GM23338 (cell line): ENCODE measurements around the gene SHISA9. TPM values are rescaled to one million over a fixed set of nuclear protein-coding genes. Genes with fewer than 3 reads are reported as not detected.

Experiments
- ATAC-seq: fragments of 200-7000 bp; cut with Tn5 transposase; 3 replicates; pipeline ENCODE4 v1.9.1; 2020
- DNase-seq: peaks from one replicate; pipeline ENCODE4 v3.0.0-alpha.2; 2015; ENCODE audit warnings: low spot score
- H2AFZ ChIP-seq: fragments of 200-600 bp; sonication (generic); 2 replicates; pipeline ENCODE4 v1.8.0; 2016; ENCODE audit warnings: antibody characterized with exemption, mild to moderate bottlenecking, moderate library complexity
- H3F3A ChIP-seq: fragments of 200-600 bp; sonication (generic); replicated peaks from 2 replicates; pipeline ENCODE4 v1.8.0; 2017; ENCODE audit warnings: antibody characterized with exemption, mixed run types, low read depth
- H3K27ac ChIP-seq: fragments of 200-600 bp; sonication (generic); 2 replicates; pipeline ENCODE4 v1.6.1; 2016; ENCODE audit warnings: low read depth
- H3K27me3 ChIP-seq: fragments of 200-600 bp; sonication (generic); 2 replicates; pipeline ENCODE4 v1.8.0; 2016; ENCODE audit warnings: mild to moderate bottlenecking, mixed run types, moderate library complexity; ENCODE audit not compliant: insufficient read depth
- H3K36me3 ChIP-seq: fragments of 200-600 bp; sonication (generic); 2 replicates; pipeline ENCODE4 v1.8.0; 2016; ENCODE audit warnings: mild to moderate bottlenecking; ENCODE audit not compliant: insufficient read depth
- H3K4me1 ChIP-seq: fragments of 200-600 bp; sonication (generic); 2 replicates; pipeline ENCODE4 v1.8.0; 2016; ENCODE audit warnings: mild to moderate bottlenecking, moderate library complexity; ENCODE audit not compliant: insufficient read depth
- H3K4me2 ChIP-seq: fragments of 200-600 bp; sonication (generic); 2 replicates; pipeline ENCODE4 v1.7.1; 2017; ENCODE audit warnings: mixed run types
- H3K4me3 ChIP-seq: fragments of 200-600 bp; sonication (generic); 2 replicates; pipeline ENCODE4 v1.6.1; 2016; ENCODE audit warnings: mixed run types
- H3K79me2 ChIP-seq: fragments of 200-600 bp; sonication (generic); replicated peaks from 2 replicates; pipeline ENCODE4 v1.8.0; 2017; ENCODE audit warnings: mild to moderate bottlenecking; ENCODE audit not compliant: insufficient read depth
- H3K9me2 ChIP-seq: fragments of 200-600 bp; sonication (generic); 2 replicates; pipeline ENCODE4 v1.8.0; 2017; ENCODE audit not compliant: insufficient read depth
- H4K20me1 ChIP-seq: fragments of 200-600 bp; sonication (generic); replicated peaks from 2 replicates; pipeline ENCODE4 v1.8.0; 2017; ENCODE audit warnings: mild to moderate bottlenecking; ENCODE audit not compliant: insufficient read depth
- H3K27ac Mint-ChIP-seq: 2 replicates; pipeline ENCODE4 v1.8.0; 2020; ENCODE audit warnings: inconsistent platforms, mild to moderate bottlenecking, moderate library complexity, mixed read lengths
- H3K27me3 Mint-ChIP-seq: 3 replicates; pipeline ENCODE4 v1.8.0; 2022; ENCODE audit warnings: low read depth, mild to moderate bottlenecking, moderate library complexity, mixed read lengths, inconsistent platforms; ENCODE audit not compliant: insufficient read depth, poor library complexity
- H3K36me3 Mint-ChIP-seq: 3 replicates; pipeline ENCODE4 v1.8.0; 2021; ENCODE audit warnings: low read depth, mild to moderate bottlenecking, inconsistent platforms, moderate library complexity, mixed read lengths
- H3K4me1 Mint-ChIP-seq: 3 replicates; pipeline ENCODE4 v1.8.0; 2020; ENCODE audit warnings: mild to moderate bottlenecking, inconsistent platforms, mixed read lengths
- H3K4me3 Mint-ChIP-seq: 3 replicates; pipeline ENCODE4 v1.8.0; 2021; ENCODE audit warnings: moderate library complexity, mild to moderate bottlenecking, inconsistent platforms, mixed read lengths
- H3K9me3 Mint-ChIP-seq: 3 replicates; pipeline ENCODE4 v1.8.0; 2020; ENCODE audit warnings: moderate library complexity, mild to moderate bottlenecking, inconsistent platforms, mixed read lengths
- CREB1 ChIP-seq: fragments of 250-450 bp; sonication (Bioruptor Pico); IDR thresholded peaks from 2 replicates; pipeline ENCODE4 v1.5.0; 2020; ENCODE audit warnings: low read depth, mild to moderate bottlenecking, moderate library complexity
- NANOG ChIP-seq: IDR thresholded peaks from 2 replicates; pipeline ENCODE4 v1.6.1; 2016; ENCODE audit warnings: antibody characterized with exemption, borderline replicate concordance
- POLR2AphosphoS5 ChIP-seq: IDR thresholded peaks from 2 replicates; pipeline ENCODE4 v1.6.1; 2016; ENCODE audit warnings: antibody characterized with exemption, low read depth
- ZNF114 ChIP-seq: fragments of 250-450 bp; sonication (Bioruptor Pico); IDR thresholded peaks from 2 replicates; pipeline ENCODE4 v1.5.0; 2020; ENCODE audit warnings: mild to moderate bottlenecking, moderate library complexity
- polyA plus RNA-seq: library from polyadenylated mRNA; unstranded; fragments of >200 nt; fragmentation: Nextera tagmentation; extraction: Ambion mirVana; gene quantifications from 2 replicates; pipeline ENCODE4 v1.2.1, GENCODE V29; 2016
- total RNA-seq: library from RNA; depleted of rRNA; stranded (reverse); fragments of >200 nt; shearing (Covaris generic); gene quantifications from 2 replicates; pipeline ENCODE4 v1.2.3, GENCODE V29; 2014
- TF ChIP-seq, protein P1 (sequence below): IDR thresholded peaks from one replicate; pipeline ENCODE4 v1.6.1; 2018; ENCODE audit warnings: antibody characterized with exemption; ENCODE audit not compliant: unreplicated experiment
- TF ChIP-seq, protein P2 (sequence below): IDR thresholded peaks from 2 replicates; pipeline ENCODE4 v1.6.1; 2016; ENCODE audit warnings: antibody characterized with exemption
- TF ChIP-seq, protein P3 (sequence below), 2 experiments: fragments of 200-600 bp in 1 of 2; sonication (generic) in 1 of 2; conservative IDR thresholded peaks; 2 replicates each; pipeline versions ENCODE4 v1.5.1 to v1.6.1; 2016 to 2017; ENCODE audit warnings: antibody characterized with exemption in 2 of 2, low read depth in 2 of 2, mild to moderate bottlenecking in 2 of 2, moderate library complexity in 1 of 2

The SHISA9 gene
- total and polyA plus RNA-seq, 2 experiments from 2014 or later, result 10.4 to 45.6 TPM

DNA sequence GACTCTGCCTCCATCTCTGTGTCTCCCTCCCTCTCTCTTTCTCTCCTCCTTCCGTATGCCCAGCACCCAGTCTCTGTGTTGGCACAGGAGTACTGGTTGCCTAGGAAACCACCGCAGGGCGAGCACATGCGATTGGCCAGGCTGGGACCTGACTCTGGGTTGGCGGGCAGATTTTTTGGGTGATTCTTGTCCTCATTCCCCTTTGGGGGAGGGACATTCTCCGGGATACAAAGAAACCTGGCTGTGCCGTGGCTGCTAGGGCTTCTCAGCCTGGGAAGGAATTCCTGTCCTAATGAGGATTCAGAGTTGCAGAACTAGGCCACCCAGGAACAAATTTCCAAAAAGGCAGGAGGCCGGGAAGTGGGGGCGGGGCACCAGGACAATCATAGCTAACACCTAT, 168.9 kb downstream of the SHISA9 start:
- ATAC-seq, result peak; percentile 96
- Mint-ChIP-seq H3K36me3 (peaks cover 13% of the 10 kb centered on the region), H3K27me3 (peaks cover 20% of the 10 kb centered on the region), H3K4me3 (peak overlapping the region; percentile 59), H3K9me3 (peaks cover 5% of the 10 kb centered on the region; the same call in 1 of the 3 replicates), H3K4me1 (peaks cover 30% of the 10 kb centered on the region), H3K27ac (peak overlapping the region; percentile 95)
- Histone ChIP-seq H3K27me3 (no peaks in the 10 kb centered on the region), H3K36me3 (no peaks in the 10 kb centered on the region), H3F3A (peaks cover 17% of the 10 kb centered on the region), H3K27ac (peak overlapping the region; percentile 96), H3K4me1 (peaks cover 21% of the 10 kb centered on the region), H3K4me2 (peak overlapping the region; percentile 63), H3K79me2 (peaks cover 46% of the 10 kb centered on the region), H3K9me2 (peaks cover 9% of the 10 kb centered on the region; the same call in 1 of the 2 replicates), H2AFZ (no peak overlapping the region), H3K4me3 (no peak overlapping the region), H4K20me1 (no peaks in the 10 kb centered on the region)
- DNase-seq, result peak; percentile 98
- TF ChIP-seq ZNF114 (CRISPR knock-in tag) (no peak), POLR2AphosphoS5 (0 out of 2 replicates have a peak, but pooled peaks have one; percentile 34), NANOG (no peak)
- TF ChIP-seq, protein P1, sequence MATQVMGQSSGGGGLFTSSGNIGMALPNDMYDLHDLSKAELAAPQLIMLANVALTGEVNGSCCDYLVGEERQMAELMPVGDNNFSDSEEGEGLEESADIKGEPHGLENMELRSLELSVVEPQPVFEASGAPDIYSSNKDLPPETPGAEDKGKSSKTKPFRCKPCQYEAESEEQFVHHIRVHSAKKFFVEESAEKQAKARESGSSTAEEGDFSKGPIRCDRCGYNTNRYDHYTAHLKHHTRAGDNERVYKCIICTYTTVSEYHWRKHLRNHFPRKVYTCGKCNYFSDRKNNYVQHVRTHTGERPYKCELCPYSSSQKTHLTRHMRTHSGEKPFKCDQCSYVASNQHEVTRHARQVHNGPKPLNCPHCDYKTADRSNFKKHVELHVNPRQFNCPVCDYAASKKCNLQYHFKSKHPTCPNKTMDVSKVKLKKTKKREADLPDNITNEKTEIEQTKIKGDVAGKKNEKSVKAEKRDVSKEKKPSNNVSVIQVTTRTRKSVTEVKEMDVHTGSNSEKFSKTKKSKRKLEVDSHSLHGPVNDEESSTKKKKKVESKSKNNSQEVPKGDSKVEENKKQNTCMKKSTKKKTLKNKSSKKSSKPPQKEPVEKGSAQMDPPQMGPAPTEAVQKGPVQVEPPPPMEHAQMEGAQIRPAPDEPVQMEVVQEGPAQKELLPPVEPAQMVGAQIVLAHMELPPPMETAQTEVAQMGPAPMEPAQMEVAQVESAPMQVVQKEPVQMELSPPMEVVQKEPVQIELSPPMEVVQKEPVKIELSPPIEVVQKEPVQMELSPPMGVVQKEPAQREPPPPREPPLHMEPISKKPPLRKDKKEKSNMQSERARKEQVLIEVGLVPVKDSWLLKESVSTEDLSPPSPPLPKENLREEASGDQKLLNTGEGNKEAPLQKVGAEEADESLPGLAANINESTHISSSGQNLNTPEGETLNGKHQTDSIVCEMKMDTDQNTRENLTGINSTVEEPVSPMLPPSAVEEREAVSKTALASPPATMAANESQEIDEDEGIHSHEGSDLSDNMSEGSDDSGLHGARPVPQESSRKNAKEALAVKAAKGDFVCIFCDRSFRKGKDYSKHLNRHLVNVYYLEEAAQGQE, result no peak
- TF ChIP-seq, protein P2, sequence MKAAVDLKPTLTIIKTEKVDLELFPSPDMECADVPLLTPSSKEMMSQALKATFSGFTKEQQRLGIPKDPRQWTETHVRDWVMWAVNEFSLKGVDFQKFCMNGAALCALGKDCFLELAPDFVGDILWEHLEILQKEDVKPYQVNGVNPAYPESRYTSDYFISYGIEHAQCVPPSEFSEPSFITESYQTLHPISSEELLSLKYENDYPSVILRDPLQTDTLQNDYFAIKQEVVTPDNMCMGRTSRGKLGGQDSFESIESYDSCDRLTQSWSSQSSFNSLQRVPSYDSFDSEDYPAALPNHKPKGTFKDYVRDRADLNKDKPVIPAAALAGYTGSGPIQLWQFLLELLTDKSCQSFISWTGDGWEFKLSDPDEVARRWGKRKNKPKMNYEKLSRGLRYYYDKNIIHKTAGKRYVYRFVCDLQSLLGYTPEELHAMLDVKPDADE, result no peak

DNA sequence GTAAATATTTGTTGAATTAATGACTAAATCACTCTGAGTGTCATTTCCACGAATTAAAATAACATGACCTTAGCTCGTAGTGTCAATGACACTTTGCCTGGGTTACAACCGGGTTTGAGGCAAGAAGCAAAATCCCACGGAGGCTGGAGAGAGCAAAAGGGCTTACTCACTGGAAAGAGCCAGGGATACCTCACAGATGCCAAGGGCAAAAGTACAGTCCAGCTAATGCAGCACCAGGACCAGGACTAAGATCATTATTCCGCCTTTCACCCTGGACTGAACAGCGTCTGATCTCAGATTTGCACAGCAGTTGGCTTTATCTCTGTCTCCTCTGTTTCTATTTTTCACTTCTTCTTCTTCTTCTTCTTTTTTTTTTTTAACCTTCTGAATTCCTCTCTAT, 175.5 kb downstream of the SHISA9 start:
- H3K9me3 Mint-ChIP-seq, result no peaks in the 10 kb centered on the region
- ATAC-seq, result no peak
- no peak overlapping the region for H3K4me2 ChIP-seq
- H4K20me1 ChIP-seq, result no peaks in the 10 kb centered on the region
- H3K4me1 ChIP-seq, result peaks cover 14% of the 10 kb centered on the region
- peaks cover 3% of the 10 kb centered on the region; the same call in 2 of the 3 replicates for H3K36me3 Mint-ChIP-seq
- H3K4me3 Mint-ChIP-seq, result no peak overlapping the region
- no peak overlapping the region for H3K4me3 ChIP-seq
- no peaks in the 10 kb centered on the region for H3K36me3 ChIP-seq
- TF ChIP-seq, protein P1, result no peak
- TF ChIP-seq, protein P3, sequence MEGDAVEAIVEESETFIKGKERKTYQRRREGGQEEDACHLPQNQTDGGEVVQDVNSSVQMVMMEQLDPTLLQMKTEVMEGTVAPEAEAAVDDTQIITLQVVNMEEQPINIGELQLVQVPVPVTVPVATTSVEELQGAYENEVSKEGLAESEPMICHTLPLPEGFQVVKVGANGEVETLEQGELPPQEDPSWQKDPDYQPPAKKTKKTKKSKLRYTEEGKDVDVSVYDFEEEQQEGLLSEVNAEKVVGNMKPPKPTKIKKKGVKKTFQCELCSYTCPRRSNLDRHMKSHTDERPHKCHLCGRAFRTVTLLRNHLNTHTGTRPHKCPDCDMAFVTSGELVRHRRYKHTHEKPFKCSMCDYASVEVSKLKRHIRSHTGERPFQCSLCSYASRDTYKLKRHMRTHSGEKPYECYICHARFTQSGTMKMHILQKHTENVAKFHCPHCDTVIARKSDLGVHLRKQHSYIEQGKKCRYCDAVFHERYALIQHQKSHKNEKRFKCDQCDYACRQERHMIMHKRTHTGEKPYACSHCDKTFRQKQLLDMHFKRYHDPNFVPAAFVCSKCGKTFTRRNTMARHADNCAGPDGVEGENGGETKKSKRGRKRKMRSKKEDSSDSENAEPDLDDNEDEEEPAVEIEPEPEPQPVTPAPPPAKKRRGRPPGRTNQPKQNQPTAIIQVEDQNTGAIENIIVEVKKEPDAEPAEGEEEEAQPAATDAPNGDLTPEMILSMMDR (conservative IDR thresholded peaks at IDR 0.05; ENCODE audit: low read depth in 2 of 2), result no peak
- no peak for TF ChIP-seq CREB1 (CRISPR knock-in tag)
- H2AFZ ChIP-seq, result no peak overlapping the region
- H3K27me3 ChIP-seq, result no peaks in the 10 kb centered on the region
- 0 out of 2 replicates have a peak overlapping the region, but pooled peaks have one; percentile 32 for H3K27ac ChIP-seq
- H3F3A ChIP-seq, result no peaks in the 10 kb centered on the region
- DNase-seq, result no peak
- H3K4me1 Mint-ChIP-seq, result peaks cover 32% of the 10 kb centered on the region
- H3K27me3 Mint-ChIP-seq, result peaks cover 7% of the 10 kb centered on the region
- H3K9me2 ChIP-seq, result peaks cover 6% of the 10 kb centered on the region; the same call in 1 of the 2 replicates
- no peak overlapping the region for H3K27ac Mint-ChIP-seq
- peaks cover 41% of the 10 kb centered on the region for H3K79me2 ChIP-seq
